Breast epithelium (tissue), 3 donors: ENCODE data around the gene QPCTL.

Experiments used
- CTCF ChIP-seq, 3 donors: fragments of 450-650 bp; IDR thresholded peaks; one replicate each; pipeline ENCODE4 v1.5.1; 2016 to 2017; ENCODE audit warnings: antibody characterized with exemption in 3 of 3, mild to moderate bottlenecking in 3 of 3, moderate library complexity in 3 of 3
- POLR2A ChIP-seq: fragments of 450-650 bp; IDR thresholded peaks from one replicate; pipeline ENCODE4 v1.6.1; 2016; ENCODE audit warnings: antibody characterized with exemption, mild to moderate bottlenecking, moderate library complexity

GRCh38 chr19:45663800-45664199 is 28.7 kb upstream of the QPCTL start:
- no peak for TF ChIP-seq CTCF (IDR thresholded peaks at IDR 0.05)
- TF ChIP-seq POLR2A: no peak
